A673 (cell line): ENCODE results near the gene WBP1L. TPM values are rescaled to one million over a fixed set of nuclear protein-coding genes. Genes with fewer than 3 reads are reported as not detected.

Experiments used
- BruUV-seq: library from RNA; stranded (reverse); fragments of 400-500 nt; replicated peaks from 2 replicates; lab custom pipeline; 2021; lab: Mats Ljungman, UMichigan
- CTCF ChIA-PET: fragments of 300-600 bp; sonication (Branson Sonifier 250); formaldehyde crosslinking; loops from one replicate; lab custom pipeline; 2022; ENCODE audit warnings: antibody characterized with exemption; lab: Charles Lee
- POLR2A ChIA-PET: fragments of 300-600 bp; sonication (Branson Sonifier 250); formaldehyde crosslinking; loops from one replicate; lab custom pipeline; 2022; ENCODE audit warnings: antibody characterized with exemption; ENCODE audit not compliant: low non-redundant PET; lab: Charles Lee
- DNase-seq: peaks from one replicate; pipeline ENCODE4 v3.0.0-alpha.2; 2015; ENCODE audit warnings: low spot score
- H3K27ac ChIP-seq: fragments of 200-600 bp; sonication (generic); 2 replicates; pipeline ENCODE4 v1.5.1; 2016; ENCODE audit warnings: mixed run types, low read depth, mild to moderate bottlenecking, mixed read lengths, antibody characterized with exemption, low read length; ENCODE audit not compliant: poor library complexity, severe bottlenecking
- H3K27me3 ChIP-seq: fragments of 200-600 bp; sonication (generic); replicated peaks from 2 replicates; pipeline ENCODE4 v1.6.1; 2017; ENCODE audit warnings: mixed run types, low read depth, mild to moderate bottlenecking, mixed read lengths, antibody characterized with exemption, low read length; ENCODE audit not compliant: insufficient read depth, poor library complexity
- H3K36me3 ChIP-seq: fragments of 200-600 bp; sonication (generic); 2 replicates; pipeline ENCODE4 v1.6.1; 2016; ENCODE audit warnings: mixed run types, mild to moderate bottlenecking, mixed read lengths, antibody characterized with exemption, low read length; ENCODE audit not compliant: insufficient read depth, poor library complexity, severe bottlenecking
- H3K4me1 ChIP-seq: fragments of 200-600 bp; sonication (generic); 2 replicates; pipeline ENCODE4 v1.6.1; 2017; ENCODE audit warnings: mixed run types, mild to moderate bottlenecking, mixed read lengths, antibody characterized with exemption, low read length; ENCODE audit not compliant: insufficient read depth, poor library complexity, severe bottlenecking
- H3K4me3 ChIP-seq: fragments of 200-600 bp; sonication (generic); 2 replicates; pipeline ENCODE4 v1.5.1; 2016; ENCODE audit warnings: low read depth, mixed run types, mild to moderate bottlenecking, mixed read lengths, low read length; ENCODE audit not compliant: poor library complexity, severe bottlenecking
- H3K9me3 ChIP-seq: fragments of 200-600 bp; sonication (generic); 2 replicates; pipeline ENCODE4 v1.6.1; 2016; ENCODE audit warnings: mixed run types, low read depth, mild to moderate bottlenecking, mixed read lengths, antibody characterized with exemption, low read length; ENCODE audit not compliant: poor library complexity, severe bottlenecking
- EZH2 ChIP-seq: fragments of 200-600 bp; sonication (generic); IDR thresholded peaks from 2 replicates; pipeline ENCODE4 v1.6.1; 2017; ENCODE audit warnings: borderline replicate concordance, low read depth, mild to moderate bottlenecking, mixed read lengths, antibody characterized with exemption, low read length; ENCODE audit not compliant: poor library complexity, severe bottlenecking
- intact Hi-C: fragments of 100-400 bp; cut with micrococcal nuclease; formaldehyde crosslinking; loops from one replicate; pipeline ENCODE4 v1.10.0; 2022; ENCODE audit not compliant: unreplicated experiment
- total RNA-seq: library from RNA; stranded (reverse); gene quantifications from 2 replicates; pipeline ENCODE4 v1.2.3, GENCODE V29; 2021
- TF ChIP-seq, protein P1 (sequence below): fragments of 300-800, 200-600 bp; sonication (generic); conservative IDR thresholded peaks from 2 replicates; pipeline ENCODE4 v1.5.1; 2017; ENCODE audit warnings: low read depth, mild to moderate bottlenecking, antibody characterized with exemption, low read length, moderate library complexity, mixed read lengths

The WBP1L gene
- total RNA-seq, 1 experiment from 2014 or later = 20.3 TPM

DNA sequence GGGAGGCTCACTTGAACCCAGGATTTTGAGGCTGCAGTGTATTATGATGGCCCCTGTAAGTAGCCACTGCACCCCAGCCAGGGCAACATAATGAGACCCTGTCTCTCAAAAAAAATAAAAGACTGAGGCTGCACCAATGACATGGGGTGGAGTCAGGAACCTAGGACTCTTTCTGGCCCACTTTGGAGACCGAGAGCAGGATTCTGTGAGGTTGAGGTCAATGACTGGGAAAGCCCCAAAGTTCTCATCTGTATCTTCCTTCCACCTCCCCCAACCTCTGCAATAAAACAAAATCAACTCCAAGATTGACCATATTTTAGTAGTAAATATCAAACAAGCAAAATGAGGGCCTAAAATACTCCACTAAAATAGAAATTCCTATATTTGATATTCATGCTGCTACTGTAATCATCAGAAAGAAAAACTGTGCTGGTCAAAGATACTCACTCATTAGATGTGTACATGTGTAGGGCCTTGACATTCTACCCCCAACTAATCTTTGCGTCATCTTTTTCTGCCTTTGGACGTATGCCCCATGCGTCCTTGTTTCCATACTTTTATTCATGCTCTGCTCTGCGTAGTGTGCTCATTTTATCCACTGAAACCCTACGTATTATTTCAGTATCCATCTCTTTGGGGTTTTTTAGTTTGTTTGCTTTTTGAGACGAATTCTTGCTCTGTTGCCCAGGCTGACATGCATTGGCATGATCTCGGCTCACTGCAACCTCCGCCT, 23.8 kb downstream of the WBP1L start:
- Histone ChIP-seq H3K27ac (no peak overlapping the region), H3K27me3 (no peaks in the 10 kb centered on the region), H3K9me3 (no peaks in the 10 kb centered on the region), H3K36me3 (no peaks in the 10 kb centered on the region), H3K4me1 (peaks cover 24% of the 10 kb centered on the region), H3K4me3 (no peak overlapping the region)
- CTCF ChIA-PET = no interaction called here
- no TSS peak for BruUV-seq
- POLR2A ChIA-PET = no interaction called here
- intact Hi-C loops = no loop called here
- TF ChIP-seq, protein P1, sequence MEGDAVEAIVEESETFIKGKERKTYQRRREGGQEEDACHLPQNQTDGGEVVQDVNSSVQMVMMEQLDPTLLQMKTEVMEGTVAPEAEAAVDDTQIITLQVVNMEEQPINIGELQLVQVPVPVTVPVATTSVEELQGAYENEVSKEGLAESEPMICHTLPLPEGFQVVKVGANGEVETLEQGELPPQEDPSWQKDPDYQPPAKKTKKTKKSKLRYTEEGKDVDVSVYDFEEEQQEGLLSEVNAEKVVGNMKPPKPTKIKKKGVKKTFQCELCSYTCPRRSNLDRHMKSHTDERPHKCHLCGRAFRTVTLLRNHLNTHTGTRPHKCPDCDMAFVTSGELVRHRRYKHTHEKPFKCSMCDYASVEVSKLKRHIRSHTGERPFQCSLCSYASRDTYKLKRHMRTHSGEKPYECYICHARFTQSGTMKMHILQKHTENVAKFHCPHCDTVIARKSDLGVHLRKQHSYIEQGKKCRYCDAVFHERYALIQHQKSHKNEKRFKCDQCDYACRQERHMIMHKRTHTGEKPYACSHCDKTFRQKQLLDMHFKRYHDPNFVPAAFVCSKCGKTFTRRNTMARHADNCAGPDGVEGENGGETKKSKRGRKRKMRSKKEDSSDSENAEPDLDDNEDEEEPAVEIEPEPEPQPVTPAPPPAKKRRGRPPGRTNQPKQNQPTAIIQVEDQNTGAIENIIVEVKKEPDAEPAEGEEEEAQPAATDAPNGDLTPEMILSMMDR = no peak
- no peak for TF ChIP-seq EZH2
- DNase-seq = no peak

DNA sequence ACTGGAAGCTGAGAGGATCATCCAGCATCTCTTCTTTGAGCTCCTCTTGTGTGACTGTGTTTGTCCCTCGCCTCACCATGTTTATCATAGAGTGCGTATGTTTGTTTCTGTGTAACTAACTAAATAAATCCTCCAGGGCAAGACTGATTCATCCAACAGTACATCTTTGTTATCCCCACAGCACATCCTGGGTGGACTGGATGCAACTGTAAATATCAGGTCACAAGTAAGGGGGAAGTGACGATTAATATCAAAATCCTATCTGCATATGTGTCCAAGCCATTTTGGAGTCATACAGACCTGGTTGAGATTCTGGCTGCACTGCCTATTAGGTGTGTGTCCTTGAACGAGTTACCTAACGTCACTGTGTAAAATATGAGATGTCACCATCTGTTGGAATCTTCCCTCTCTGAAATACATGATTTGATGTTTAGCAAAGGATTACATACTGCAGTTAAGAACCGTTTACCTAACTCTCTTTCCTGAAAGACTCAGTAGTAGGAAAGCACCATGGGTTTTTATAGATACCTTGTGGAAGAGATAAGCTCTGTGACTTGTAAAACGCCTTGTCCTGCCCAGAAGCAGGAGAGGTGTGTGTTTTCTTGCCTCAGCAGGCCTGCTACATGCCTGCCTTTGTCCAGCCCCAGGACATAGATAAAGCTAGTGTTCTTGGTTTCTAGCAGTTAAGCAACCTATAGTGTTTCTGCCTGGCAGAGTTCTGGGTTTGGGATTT, 25.8 kb downstream of the WBP1L start:
- DNase-seq = no peak
- TF ChIP-seq, protein P1 = no peak
- no peak for TF ChIP-seq EZH2
- POLR2A ChIA-PET = interaction anchor here (0.6 to 0.7 kb wide), 2 partner anchors 428 to 736 kb away, joined by 6 to 9 read pairs; no protein-coding TSS in a partner anchor
- no peaks in the 10 kb centered on the region for H3K36me3 ChIP-seq
- H3K9me3 ChIP-seq = no peaks in the 10 kb centered on the region
- H3K4me3 ChIP-seq = no peak overlapping the region
- BruUV-seq = no TSS peak
- H3K4me1 ChIP-seq = peaks cover 35% of the 10 kb centered on the region
- no peaks in the 10 kb centered on the region for H3K27me3 ChIP-seq
- CTCF ChIA-PET = interaction anchor here (0.6 kb wide), 1 partner anchor 84 kb away, joined by 5 read pairs; the partner anchor contains the start of gene BORCS7
- H3K27ac ChIP-seq = no peak overlapping the region
- intact Hi-C loops = no loop called here

DNA sequence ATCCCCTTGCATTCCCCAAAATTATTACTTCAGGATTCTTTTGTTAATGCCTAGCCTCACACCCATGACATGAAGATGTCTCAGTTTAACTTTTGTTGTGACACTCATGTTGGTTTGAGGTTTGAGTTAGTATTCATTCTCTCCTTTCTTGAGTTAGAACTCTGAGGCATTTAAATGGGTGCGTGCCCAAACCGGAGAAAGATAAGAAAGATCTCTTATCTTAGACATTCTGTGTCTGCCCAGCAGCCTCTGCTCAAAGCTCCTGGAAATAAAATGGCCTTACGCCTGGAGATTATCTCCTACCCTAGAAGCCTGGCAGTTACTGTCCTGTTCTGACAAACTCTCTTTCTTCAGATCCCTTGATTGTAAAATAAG, 26.3 kb downstream of the WBP1L start:
- BruUV-seq = no TSS peak
- Histone ChIP-seq H3K9me3 (no peaks in the 10 kb centered on the region), H3K4me1 (peaks cover 32% of the 10 kb centered on the region), H3K4me3 (no peak overlapping the region), H3K36me3 (no peaks in the 10 kb centered on the region), H3K27ac (no peak overlapping the region), H3K27me3 (no peaks in the 10 kb centered on the region)
- ChIA-PET CTCF (no interaction called here), POLR2A (no interaction called here)
- DNase-seq = no peak
- intact Hi-C loops = no loop called here
- TF ChIP-seq EZH2 = no peak
- TF ChIP-seq, protein P1 = no peak
